Ramos (cell line): ENCODE measurements around the gene PPIE.

ENCODE experiments used
- in situ Hi-C: fragments of 300-500 bp; cut with MboI; formaldehyde crosslinking; loops from one replicate; pipeline ENCODE4 v1.14.3; 2022; ENCODE audit warnings: low sequenced_read_pairs; ENCODE audit not compliant: unreplicated experiment

Gene PPIE

DNA sequence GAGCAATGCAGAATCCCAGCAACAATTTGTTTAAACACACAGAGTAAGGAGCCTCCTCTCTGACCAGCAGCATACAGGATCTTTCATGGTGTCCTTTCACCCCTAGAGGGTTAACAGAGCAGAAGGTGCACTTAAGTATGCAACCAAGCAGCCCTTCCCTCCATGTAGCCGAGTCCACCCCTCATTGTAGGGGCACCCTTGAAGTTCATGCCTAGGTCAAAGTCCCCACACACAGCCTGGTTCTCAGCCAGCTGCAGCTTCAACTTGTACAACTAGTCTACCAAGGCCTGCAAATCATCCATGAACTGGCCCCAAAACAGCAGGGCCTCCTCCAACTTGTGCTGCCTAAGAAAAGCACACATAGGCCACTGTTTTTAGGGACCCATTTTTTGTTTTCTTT, 57.0 kb downstream of the PPIE start:
- in situ Hi-C loops = loop anchor here (10.0 kb wide), 1 partner anchor 191 kb away; no protein-coding TSS in a partner anchor

DNA sequence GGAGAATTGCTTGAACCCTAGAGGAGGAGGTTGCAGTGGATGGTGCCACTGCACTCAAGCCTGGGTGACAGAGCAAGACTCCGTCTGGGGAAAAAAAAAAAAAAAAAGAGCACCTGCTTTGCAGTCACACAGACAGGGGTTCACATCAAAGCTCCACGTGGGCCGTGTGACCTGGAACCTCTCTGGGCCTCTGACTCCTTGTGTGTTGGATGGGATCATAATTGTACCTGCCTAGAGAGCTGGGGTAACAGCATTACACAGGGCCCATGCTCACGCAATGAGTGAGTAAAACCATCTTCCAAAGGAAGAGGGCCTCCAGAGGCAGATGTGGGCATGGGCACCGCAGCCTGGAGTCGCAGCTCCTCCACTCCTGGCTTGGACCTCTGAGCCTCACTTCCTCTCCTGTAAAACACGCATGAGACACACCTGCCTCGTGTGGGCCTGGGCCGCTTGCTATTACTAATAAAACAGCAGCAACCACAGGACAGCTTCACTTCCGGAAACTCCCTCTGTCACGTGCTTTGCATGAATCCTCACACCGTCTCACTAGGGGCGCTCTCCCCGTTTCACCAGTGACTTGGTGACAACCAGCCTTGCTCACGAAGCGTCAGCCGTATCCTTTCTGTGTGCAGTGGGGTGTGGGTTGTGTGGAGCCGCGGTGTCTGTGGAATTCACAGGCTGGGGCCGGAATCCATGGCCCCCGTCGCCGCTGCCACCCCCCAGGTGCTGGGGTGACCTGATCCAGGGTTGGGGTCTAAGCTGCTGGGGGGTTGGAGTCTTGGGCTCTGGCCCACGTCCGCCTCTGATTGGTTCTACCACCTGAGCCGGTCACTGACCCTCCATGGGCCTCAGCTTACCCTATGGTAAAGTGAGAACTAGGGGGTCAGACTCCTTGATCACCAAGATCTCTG, 60.4 kb downstream of the PPIE start:
- in situ Hi-C loops = loop anchor here (10.0 kb wide), 1 partner anchor 194 kb away; no protein-coding TSS in a partner anchor

DNA sequence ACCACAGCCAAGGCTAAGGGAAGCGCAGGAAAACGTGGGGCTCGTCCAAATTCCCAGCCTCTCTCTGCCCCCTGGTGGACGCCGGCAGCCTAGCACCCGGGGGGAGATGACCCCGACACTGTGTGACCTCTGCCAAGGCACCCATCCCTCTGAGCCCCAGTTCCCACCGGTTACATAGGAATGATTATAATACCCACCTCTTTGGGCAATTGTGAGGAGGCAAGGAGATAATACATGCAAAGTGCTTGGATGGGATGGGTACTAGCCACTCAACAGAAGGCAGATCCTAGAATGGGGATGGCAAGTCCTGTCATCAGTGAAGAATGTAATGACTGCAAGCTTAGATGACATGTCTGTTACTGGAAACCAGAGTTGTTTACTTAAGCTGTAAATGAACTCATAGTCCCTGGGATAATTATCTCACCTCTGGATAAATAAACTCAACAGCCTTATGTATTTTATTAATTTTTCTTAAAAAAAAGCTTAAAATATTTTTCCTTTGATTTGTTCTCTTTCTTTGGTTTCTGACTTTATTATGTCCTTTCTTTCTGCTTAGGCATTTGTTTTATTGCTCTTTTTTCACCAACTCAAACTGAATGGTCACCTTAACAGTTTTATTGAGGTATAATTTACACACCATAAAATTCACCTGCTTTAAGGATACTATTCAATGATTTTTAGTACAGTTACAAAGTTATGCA, 61.2 kb downstream of the PPIE start:
- in situ Hi-C loops = loop anchor here (10.0 kb wide), 1 partner anchor 195 kb away; no protein-coding TSS in a partner anchor

DNA sequence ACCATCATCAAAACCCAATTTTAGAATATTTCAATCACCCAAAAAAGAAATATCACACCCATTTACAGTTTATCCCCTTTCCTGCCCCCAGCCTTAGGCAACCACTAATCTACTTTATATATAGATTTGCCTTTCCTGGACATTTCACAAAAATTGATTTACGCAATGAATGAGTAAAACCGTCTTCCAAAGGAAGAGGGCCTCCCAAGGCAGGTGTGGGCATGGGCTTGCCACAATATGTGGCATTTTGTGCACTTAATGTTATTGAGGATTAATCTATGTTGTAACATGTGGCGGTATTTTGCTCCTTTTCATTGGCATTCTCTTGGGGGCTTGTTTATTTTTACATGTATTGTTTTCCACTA, 61.8 kb downstream of the PPIE start:
- in situ Hi-C loops = no loop called here

DNA sequence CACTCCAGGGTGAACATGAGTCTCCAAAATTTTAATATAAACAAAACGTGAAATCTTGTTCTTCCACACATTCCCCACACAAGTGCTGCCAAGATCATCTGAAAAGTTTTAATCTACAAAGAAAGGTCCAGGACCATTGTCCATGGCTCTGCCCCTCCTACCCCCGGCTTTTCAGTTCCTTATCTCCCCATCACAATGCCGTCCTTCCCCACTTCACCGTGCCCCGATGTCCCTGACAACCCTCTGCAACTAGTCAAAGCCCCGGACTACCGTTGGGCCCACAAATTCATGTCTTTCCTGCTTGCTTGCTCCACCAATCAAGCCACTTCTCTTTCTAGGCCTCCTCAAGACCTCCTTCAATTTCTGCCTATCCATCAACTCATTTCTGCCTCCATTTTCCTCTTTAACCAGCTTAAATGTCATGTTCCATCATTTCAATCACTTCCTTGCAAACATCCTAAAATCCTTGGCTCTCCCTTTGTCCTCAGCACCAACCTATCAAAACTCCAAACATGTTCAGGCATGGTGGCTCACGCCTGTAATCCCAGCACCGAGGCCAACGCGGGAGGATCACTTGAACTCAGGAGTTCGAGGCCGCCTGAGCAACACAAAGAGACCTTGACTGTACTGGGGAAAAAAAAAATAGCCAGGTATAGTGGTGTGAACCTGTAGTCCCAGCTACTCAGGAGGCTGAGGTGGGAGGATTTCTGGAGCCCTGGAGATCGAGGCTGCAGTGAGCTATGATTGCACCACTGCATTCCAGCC, 64.0 kb downstream of the PPIE start:
- in situ Hi-C loops = no loop called here

DNA sequence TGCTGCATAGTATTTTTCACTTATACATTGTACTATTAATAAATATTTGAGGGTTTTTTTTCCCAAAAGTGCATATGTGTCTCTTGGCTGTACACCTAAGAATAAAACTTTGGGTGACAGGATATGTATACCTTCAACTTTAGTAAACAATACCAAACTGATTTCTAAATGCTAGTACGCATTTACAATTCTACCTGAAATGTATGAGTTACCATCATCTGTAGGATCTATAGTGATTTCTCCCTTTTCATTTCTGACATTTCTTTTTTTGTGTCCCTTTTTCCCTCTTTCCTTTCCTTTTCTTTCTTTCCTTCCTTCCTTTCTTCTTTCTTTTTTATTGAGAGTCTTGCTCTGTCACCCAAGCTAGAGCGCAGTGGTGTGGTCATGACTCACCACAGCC, 66.7 kb downstream of the PPIE start:
- in situ Hi-C loops = no loop called here

DNA sequence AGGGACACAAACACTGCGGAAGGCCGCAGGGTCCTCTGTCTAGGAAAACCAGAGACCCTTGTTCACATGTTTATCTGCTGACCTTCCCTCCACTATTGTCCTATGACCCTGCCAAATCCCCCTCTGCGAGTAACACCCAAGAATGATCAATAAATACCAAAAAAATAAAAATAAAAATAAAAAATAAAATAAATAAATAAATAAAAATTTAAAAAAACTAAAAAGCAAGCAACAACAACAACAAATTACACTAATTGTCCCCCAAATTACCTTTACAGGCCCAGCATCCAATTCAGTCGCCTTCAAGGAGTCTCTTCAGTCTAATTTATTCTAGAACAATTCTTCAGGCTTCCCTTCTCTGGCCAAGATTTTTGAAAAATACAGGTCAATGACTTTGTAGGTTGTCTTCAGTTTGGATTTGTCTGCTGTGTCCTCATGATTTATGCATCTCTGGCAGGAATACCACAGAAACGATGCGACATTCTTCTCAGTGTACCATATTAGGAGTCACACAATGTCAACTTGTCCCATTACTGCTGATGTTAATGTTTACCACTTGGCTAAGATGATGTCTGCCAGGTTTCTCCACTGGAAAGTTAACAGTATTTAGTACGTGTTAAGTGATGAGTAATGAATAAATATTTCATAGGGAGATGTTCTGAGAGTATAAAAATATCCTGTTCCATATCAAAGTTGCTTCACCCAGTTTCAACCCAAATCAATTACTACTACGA, 70.3 kb downstream of the PPIE start:
- in situ Hi-C loops = no loop called here

DNA sequence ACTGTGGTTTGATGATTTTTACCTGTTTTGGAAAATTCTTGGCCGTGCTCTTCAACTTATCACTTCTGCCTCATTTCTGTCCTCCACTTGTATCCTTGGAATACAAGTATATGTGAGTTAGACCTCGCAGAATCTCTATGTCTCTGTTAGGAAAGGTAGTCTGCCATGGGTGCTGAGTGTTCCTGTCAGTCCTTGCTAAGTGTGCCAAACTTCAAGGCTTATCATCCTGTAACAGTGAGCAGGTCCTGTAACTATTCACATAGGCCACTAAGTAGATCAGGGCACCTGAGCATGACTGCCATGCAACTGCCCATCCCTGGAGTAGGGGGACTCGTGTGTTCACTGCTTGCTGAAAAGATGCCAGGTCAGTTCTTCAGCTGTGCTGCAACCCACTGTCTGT, 74.2 kb downstream of the PPIE start:
- in situ Hi-C loops = loop anchor here (5.0 to 10.0 kb wide), 2 partner anchors 84 to 222 kb away; no protein-coding TSS in a partner anchor
